HG02870 (cell line): ENCODE measurements around the gene SKIC8.
"Not testable (repeated sequence)": the region's sequence is repeated elsewhere in the genome, so short reads cannot be mapped to it uniquely, and the experiment has no call there.

Experiments
- ATAC-seq: cut with Tn5 transposase; IDR thresholded peaks from one replicate; pipeline ENCODE4 v1.9.1; 2021; ENCODE audit warnings: mild to moderate bottlenecking, moderate library complexity; ENCODE audit not compliant: unreplicated experiment

SKIC8 gene

GRCh38 chr15:78259232-78259631 lies 40.2 kb downstream of the SKIC8 start:
- no peak for ATAC-seq

GRCh38 chr15:78257681-78258080 lies 41.7 kb downstream of the SKIC8 start:
- no peak for ATAC-seq

- no peak for ATAC-seq
Observed at GRCh38 chr15:78256044-78256437, 43.4 kb downstream of the SKIC8 start.

- ATAC-seq = no peak
Observed at GRCh38 chr15:78255421-78256043, 43.9 kb downstream of the SKIC8 start.

- no peak for ATAC-seq
Observed at GRCh38 chr15:78251136-78251535, 48.3 kb downstream of the SKIC8 start.

- ATAC-seq = no peak
Observed at GRCh38 chr15:78249131-78249530, 50.3 kb downstream of the SKIC8 start.

- no peak for ATAC-seq
Observed at GRCh38 chr15:78247911-78248310, 51.5 kb downstream of the SKIC8 start.

- not testable (repeated sequence) for ATAC-seq
Observed at GRCh38 chr15:78245976-78246620, 53.3 kb downstream of the SKIC8 start.

GRCh38 chr15:78245392-78245791 lies 54.0 kb downstream of the SKIC8 start:
- ATAC-seq = not testable (repeated sequence)

- no peak for ATAC-seq
Observed at GRCh38 chr15:78244893-78245292, 54.5 kb downstream of the SKIC8 start.

- ATAC-seq = no peak
Observed at GRCh38 chr15:78244101-78244500, 55.3 kb downstream of the SKIC8 start.

- no peak for ATAC-seq
Observed at GRCh38 chr15:78243491-78243941, 55.9 kb downstream of the SKIC8 start.

- ATAC-seq = no peak
Observed at GRCh38 chr15:78243058-78243457, 56.4 kb downstream of the SKIC8 start.

GRCh38 chr15:78242128-78242527 lies 57.3 kb downstream of the SKIC8 start:
- no peak for ATAC-seq

- ATAC-seq = no peak
Observed at GRCh38 chr15:78241017-78241416, 58.4 kb downstream of the SKIC8 start.

GRCh38 chr15:78239811-78240210 lies 59.6 kb downstream of the SKIC8 start:
- ATAC-seq = no peak

GRCh38 chr15:78237146-78237545 lies 62.3 kb downstream of the SKIC8 start:
- no peak for ATAC-seq

- no peak for ATAC-seq
Observed at GRCh38 chr15:78236491-78236890, 62.9 kb downstream of the SKIC8 start.

GRCh38 chr15:78234515-78235040 lies 64.8 kb downstream of the SKIC8 start, which contains the start of gene ACSBG1:
Gene ACSBG1, minus strand, starts transcription at chr15:78234565. Its CDS starts 64 bp downstream, at chr15:78234501.
- no peak for ATAC-seq

GRCh38 chr15:78233496-78233895 lies 65.9 kb downstream of the SKIC8 start:
- no peak for ATAC-seq
